K562 (cell line): Measurements from ENCODE around the gene SPIB. TPM values are rescaled to one million over a fixed set of nuclear protein-coding genes. Genes with fewer than 3 reads are reported as not detected.

ENCODE experiments used
- NONO ChIP-seq, 2 experiments: fragments of 200-400 bp in 1 of 2; fragments of 450-650 bp in 1 of 2; formaldehyde crosslinking in 1 of 2; IDR thresholded peaks; 2 replicates each; pipeline ENCODE4 v1.6.1; 2017; ENCODE audit warnings: low read depth in 2 of 2, mild to moderate bottlenecking in 2 of 2, moderate library complexity in 2 of 2, low read length in 1 of 2
- PHF8 ChIP-seq: fragments of 200-600 bp; sonication (generic); IDR thresholded peaks from 2 replicates; pipeline ENCODE4 v1.6.1; 2012; ENCODE audit warnings: mixed run types, mild to moderate bottlenecking, inconsistent platforms, low read length, moderate library complexity, borderline replicate concordance
- SIN3B ChIP-seq: fragments of 450-650 bp; IDR thresholded peaks from 2 replicates; pipeline ENCODE4 v1.6.1; 2017; ENCODE audit warnings: low read depth, mild to moderate bottlenecking, moderate library complexity
- SMAD4 ChIP-seq: fragments of 250-450 bp; sonication (Bioruptor Pico); conservative IDR thresholded peaks from 2 replicates; pipeline ENCODE4 v1.8.0; 2021; ENCODE audit warnings: inconsistent platforms, mild to moderate bottlenecking, moderate library complexity
- SMARCE1 ChIP-seq: fragments of 450-650 bp; IDR thresholded peaks from 2 replicates; pipeline ENCODE4 v1.7.1; 2016; ENCODE audit warnings: mild to moderate bottlenecking
- SREBF2 ChIP-seq: sonication (generic); formaldehyde crosslinking; IDR thresholded peaks from 2 replicates; pipeline ENCODE4 v1.4.0; 2020; ENCODE audit warnings: mild to moderate bottlenecking, missing genetic modification reagents
- TAF7 ChIP-seq: fragments of 450-650 bp; IDR thresholded peaks from 2 replicates; pipeline ENCODE4 v1.6.1; 2016; ENCODE audit warnings: missing genetic modification characterization, missing compliant biosample characterization
- ZNF121 ChIP-seq: sonication (generic); formaldehyde crosslinking; conservative IDR thresholded peaks from 2 replicates; pipeline ENCODE4 v1.8.0; 2022; ENCODE audit warnings: missing genetic modification reagents
- ZNF175 ChIP-seq: fragments of 200-800 bp; sonication (Bioruptor generic); IDR thresholded peaks from 2 replicates; pipeline ENCODE4 v1.6.1; 2016; ENCODE audit warnings: low read depth, mild to moderate bottlenecking, missing genetic modification characterization, missing compliant biosample characterization
- ZNF184 ChIP-seq: sonication (generic); formaldehyde crosslinking; IDR thresholded peaks from 2 replicates; pipeline ENCODE4 v1.5.0; 2020; ENCODE audit warnings: missing genetic modification reagents
- ZNF436 ChIP-seq: fragments of 250-450, 450-650 bp; sonication (Bioruptor Pico); formaldehyde crosslinking; IDR thresholded peaks from 2 replicates; pipeline ENCODE4 v1.7.0; 2020; ENCODE audit warnings: mild to moderate bottlenecking
- polyA plus RNA-seq, 8 experiments: library from polyadenylated mRNA; depleted of rRNA in 4 of 8; stranded (reverse) in 5 of 8; unstranded in 3 of 8; fragments of >200 nt; fragmentation: Nextera tagmentation in 2 of 8; fragmentation: Illumina TruSeq in 1 of 8; extraction: Ambion mirVana in 2 of 8; extraction: Trizol in 1 of 8; gene quantifications; 2 replicates each; pipeline versions ENCODE4 v1.2.1 to v1.2.3, GENCODE V29; 2011 to 2014; ENCODE audit warnings: inconsistent platforms in 1 of 8, missing spikeins in 1 of 8
- total RNA-seq, 7 experiments: library from RNA; depleted of rRNA in 6 of 7; stranded (reverse); fragments of >200 nt in 6 of 7; fragmentation: Illumina TruSeq in 2 of 7; extraction: Trizol in 2 of 7; gene quantifications; 2 replicates each; pipeline versions ENCODE4 v1.2.1 to v1.2.3, GENCODE V29; 2011 to 2021; ENCODE audit warnings: low replicate concordance in 1 of 7
- TF ChIP-seq, protein P1 (sequence below): fragments of 250-450 bp; sonication (Bioruptor Pico); IDR thresholded peaks from 2 replicates; pipeline ENCODE4 v1.5.1; 2021; ENCODE audit warnings: mild to moderate bottlenecking
- TF ChIP-seq, protein P2 (sequence below): fragments of 450-650 bp; IDR thresholded peaks from 2 replicates; pipeline ENCODE4 v1.6.1; 2018; ENCODE audit not compliant: partially characterized antibody
- TF ChIP-seq, protein P3 (sequence below): fragments of 450-650 bp; formaldehyde crosslinking; IDR thresholded peaks from 2 replicates; pipeline ENCODE4 v1.4.0; 2020; ENCODE audit warnings: mild to moderate bottlenecking, moderate library complexity
- TF ChIP-seq, protein P4 (sequence below): fragments of 250-450 bp; sonication (Bioruptor Pico); IDR thresholded peaks from 2 replicates; pipeline ENCODE4 v1.5.0; 2020; ENCODE audit warnings: mild to moderate bottlenecking
- TF ChIP-seq, protein P5 (sequence below): sonication (generic); formaldehyde crosslinking; IDR thresholded peaks from 2 replicates; pipeline ENCODE4 v1.8.0; 2022; ENCODE audit warnings: mild to moderate bottlenecking, missing genetic modification reagents

Gene SPIB
- total and polyA plus RNA-seq, 9 of the 15 experiments (the other 6 are each of a cell fraction or from before 2014, with no cell fraction given): 0.06 to 1.0 (median 0.43) TPM; not detected in 1

DNA sequence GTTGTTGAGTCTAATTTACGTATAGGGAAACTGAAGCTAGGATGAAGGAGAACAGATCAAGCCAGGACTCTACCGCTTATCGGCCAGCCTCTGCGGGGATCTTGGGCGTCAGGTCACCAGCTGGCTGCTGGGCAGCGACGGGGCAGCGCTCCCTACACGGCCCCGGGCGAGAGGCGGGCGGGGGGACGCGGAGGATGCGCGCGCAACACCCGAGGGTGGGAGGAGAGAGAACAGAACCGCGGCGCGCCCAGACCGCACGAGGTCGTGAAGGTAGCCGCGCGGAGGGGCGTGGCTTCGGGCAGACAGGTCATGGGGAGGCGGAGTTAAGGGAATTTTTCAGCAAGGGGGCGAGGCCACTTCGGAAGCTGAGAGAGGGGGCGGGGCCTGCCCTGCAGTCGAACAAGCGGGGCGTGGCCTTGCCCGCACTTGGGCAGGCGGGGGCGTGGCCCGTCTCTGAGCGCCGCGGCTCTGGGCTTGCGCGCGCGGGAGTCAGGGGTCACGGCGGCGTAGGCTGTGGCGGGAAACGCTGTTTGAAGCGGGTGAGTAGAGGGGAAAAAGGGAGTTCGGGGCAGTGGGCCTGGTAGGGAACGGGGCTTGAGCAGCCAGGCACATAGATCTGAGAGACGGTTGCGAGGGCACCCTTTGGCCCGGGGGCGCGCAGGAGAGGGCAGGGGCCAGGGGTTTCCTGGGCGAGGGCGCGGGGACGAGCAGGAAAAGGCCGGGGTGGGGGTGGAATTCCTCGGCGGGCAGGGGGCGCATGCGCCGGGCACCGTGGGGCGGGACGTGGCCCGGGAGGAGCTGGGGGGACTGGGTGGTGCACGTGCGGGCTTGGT lies 34.7 kb upstream of the SPIB start, which contains the start of gene POLD1 (continued):
- TF ChIP-seq, protein P1, sequence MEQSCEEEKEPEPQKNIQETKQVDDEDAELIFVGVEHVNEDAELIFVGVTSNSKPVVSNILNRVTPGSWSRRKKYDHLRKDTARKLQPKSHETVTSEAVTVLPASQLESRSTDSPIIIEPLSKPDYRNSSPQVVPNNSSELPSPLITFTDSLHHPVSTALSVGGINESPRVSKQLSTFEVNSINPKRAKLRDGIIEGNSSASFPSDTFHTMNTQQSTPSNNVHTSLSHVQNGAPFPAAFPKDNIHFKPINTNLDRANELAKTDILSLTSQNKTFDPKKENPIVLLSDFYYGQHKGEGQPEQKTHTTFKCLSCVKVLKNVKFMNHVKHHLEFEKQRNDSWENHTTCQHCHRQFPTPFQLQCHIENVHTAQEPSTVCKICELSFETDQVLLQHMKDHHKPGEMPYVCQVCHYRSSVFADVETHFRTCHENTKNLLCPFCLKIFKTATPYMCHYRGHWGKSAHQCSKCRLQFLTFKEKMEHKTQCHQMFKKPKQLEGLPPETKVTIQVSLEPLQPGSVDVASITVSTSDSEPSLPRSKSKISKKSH: 0 out of 2 replicates have a peak, but pooled peaks have one; percentile 63
- TF ChIP-seq ZNF184 (CRISPR knock-in tag): no peak
- no peak for TF ChIP-seq SMARCE1
- TF ChIP-seq, protein P2, sequence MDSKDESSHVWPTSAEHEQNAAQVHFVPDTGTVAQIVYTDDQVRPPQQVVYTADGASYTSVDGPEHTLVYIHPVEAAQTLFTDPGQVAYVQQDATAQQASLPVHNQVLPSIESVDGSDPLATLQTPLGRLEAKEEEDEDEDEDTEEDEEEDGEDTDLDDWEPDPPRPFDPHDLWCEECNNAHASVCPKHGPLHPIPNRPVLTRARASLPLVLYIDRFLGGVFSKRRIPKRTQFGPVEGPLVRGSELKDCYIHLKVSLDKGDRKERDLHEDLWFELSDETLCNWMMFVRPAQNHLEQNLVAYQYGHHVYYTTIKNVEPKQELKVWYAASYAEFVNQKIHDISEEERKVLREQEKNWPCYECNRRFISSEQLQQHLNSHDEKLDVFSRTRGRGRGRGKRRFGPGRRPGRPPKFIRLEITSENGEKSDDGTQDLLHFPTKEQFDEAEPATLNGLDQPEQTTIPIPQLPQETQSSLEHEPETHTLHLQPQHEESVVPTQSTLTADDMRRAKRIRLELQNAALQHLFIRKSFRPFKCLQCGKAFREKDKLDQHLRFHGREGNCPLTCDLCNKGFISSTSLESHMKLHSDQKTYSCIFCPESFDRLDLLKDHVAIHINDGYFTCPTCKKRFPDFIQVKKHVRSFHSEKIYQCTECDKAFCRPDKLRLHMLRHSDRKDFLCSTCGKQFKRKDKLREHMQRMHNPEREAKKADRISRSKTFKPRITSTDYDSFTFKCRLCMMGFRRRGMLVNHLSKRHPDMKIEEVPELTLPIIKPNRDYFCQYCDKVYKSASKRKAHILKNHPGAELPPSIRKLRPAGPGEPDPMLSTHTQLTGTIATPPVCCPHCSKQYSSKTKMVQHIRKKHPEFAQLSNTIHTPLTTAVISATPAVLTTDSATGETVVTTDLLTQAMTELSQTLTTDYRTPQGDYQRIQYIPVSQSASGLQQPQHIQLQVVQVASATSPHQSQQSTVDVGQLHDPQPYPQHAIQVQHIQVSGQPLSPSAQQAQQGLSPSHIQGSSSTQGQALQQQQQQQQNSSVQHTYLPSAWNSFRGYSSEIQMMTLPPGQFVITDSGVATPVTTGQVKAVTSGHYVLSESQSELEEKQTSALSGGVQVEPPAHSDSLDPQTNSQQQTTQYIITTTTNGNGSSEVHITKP: peak; percentile 47
- no peak for TF ChIP-seq TAF7 (tag)
- TF ChIP-seq, protein P3, sequence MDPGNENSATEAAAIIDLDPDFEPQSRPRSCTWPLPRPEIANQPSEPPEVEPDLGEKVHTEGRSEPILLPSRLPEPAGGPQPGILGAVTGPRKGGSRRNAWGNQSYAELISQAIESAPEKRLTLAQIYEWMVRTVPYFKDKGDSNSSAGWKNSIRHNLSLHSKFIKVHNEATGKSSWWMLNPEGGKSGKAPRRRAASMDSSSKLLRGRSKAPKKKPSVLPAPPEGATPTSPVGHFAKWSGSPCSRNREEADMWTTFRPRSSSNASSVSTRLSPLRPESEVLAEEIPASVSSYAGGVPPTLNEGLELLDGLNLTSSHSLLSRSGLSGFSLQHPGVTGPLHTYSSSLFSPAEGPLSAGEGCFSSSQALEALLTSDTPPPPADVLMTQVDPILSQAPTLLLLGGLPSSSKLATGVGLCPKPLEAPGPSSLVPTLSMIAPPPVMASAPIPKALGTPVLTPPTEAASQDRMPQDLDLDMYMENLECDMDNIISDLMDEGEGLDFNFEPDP: 0 out of 2 replicates have a peak, but pooled peaks have one; percentile 59
- TF ChIP-seq PHF8: peak; percentile 75; the same call in 1 of the 2 replicates
- TF ChIP-seq, protein P4, sequence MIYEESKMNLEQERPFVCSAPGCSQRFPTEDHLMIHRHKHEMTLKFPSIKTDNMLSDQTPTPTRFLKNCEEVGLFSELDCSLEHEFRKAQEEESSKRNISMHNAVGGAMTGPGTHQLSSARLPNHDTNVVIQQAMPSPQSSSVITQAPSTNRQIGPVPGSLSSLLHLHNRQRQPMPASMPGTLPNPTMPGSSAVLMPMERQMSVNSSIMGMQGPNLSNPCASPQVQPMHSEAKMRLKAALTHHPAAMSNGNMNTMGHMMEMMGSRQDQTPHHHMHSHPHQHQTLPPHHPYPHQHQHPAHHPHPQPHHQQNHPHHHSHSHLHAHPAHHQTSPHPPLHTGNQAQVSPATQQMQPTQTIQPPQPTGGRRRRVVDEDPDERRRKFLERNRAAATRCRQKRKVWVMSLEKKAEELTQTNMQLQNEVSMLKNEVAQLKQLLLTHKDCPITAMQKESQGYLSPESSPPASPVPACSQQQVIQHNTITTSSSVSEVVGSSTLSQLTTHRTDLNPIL: peak; percentile 68
- no peak for TF ChIP-seq NONO (IDR thresholded peaks at IDR 0.05; ENCODE audit: low read depth in 2 of 2, low read length in 1 of 2)
- no peak for TF ChIP-seq SREBF2
- 0 out of 2 replicates have a peak, but pooled peaks have one; percentile 6 for TF ChIP-seq SMAD4 (CRISPR knock-in tag)
- 0 out of 2 replicates have a peak, but pooled peaks have one; percentile 40 for TF ChIP-seq ZNF436 (CRISPR knock-in tag)
- no peak for TF ChIP-seq ZNF121 (CRISPR knock-in tag)
- TF ChIP-seq, protein P5, sequence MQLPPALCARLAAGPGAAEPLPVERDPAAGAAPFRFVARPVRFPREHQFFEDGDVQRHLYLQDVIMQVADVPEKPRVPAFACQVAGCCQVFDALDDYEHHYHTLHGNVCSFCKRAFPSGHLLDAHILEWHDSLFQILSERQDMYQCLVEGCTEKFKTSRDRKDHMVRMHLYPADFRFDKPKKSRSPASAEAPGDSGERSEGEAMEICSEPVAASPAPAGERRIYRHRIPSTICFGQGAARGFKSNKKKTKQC (CRISPR knock-in tag): peak; percentile 29; the same call in 1 of the 2 replicates
- no peak for TF ChIP-seq ZNF175 (CRISPR knock-in tag)
- peak; percentile 64 for TF ChIP-seq SIN3B
